CD4-positive, alpha-beta T cell treated with Interferon gamma for 1 hour (primary cell): ENCODE data around the gene OR5W2.
"Not testable (repeated sequence)": the region's sequence is repeated elsewhere in the genome, so short reads cannot be mapped to it uniquely, and the experiment has no call there.

ENCODE experiments used
- DNase-seq: peaks from one replicate; pipeline ENCODE4 v3.0.0-alpha.2; 2020

Gene OR5W2

DNA sequence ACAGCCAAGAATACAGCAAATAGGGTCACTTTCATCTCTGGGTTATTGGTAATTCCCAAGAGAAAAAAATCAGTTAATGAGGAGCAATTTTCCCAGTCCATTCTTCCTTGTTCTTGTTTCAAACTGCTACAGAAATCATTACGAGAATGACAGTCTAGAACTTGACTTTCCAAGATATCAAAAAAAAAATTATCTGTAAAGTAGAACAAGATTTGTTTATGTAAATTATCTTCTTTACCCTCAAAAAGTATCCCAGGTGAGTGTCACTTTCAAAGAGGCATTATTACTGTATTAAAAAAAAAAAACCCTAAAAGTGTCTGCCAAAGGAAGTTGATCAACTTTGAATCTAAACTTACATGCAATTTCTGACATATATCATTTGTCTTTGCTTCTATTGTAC is at the start of gene OR5W2:
OR5W2 (minus strand) TSS at position 101 of the 400 bp plus-strand sequence; CDS start at position 101, 0 bp downstream.
- DNase-seq = no peak

- no peak for DNase-seq
Measured at GRCh38 chr11:55956521-55956920, 42.1 kb upstream of the OR5W2 start.

- DNase-seq = no peak
Measured at GRCh38 chr11:55949330-55949729, 34.9 kb upstream of the OR5W2 start.

DNA sequence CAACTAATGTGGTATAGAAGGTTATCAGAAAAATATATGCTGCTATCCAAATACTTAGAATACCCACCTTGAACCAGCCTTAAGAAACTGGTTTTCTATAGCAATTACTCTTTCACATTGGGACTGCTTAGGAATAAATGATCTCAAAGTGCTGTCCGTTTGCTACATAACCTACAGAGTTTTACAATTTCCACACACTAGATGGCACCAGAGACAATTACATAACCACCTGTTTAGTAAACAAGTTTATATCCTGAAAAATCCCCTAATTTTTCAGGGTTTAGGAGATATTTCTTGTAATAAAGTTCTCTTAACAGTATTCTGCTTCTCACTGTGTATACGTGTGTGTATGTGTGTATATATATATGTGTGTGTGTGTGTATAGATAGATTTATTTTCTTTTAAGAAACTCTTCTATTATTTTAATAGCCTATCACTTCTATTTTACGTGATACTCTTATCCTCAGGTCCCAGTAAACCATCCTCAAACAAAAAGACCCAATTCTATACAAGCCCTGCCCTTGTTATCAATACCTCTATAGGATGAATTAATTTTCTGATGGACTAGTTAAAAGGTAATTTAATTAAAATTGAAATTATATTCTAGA is 28.5 kb upstream of the OR5W2 start:
- no peak for DNase-seq

DNA sequence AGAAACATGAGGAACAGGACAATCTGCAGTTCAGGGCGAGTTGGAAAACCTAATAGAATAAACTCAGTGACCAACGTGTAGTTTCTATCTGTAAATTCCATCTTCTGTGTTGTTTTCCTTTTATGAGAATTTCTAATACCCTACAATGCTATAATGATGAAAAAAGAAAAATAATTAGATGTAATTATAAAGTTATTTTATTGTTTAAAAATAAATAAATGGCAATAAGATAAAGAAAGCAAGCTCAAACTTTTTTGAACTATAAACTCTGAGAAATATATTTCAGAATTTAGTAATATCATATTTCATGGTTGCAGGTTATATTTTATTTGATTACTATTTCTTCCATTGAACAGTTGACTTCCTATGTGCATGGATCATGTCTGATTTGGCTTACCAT is 21.9 kb upstream of the OR5W2 start, which contains the start of gene OR5I1:
OR5I1 (minus strand) TSS at position 101 of the 400 bp plus-strand sequence; CDS start at position 101, 0 bp downstream.
- no peak for DNase-seq

DNA sequence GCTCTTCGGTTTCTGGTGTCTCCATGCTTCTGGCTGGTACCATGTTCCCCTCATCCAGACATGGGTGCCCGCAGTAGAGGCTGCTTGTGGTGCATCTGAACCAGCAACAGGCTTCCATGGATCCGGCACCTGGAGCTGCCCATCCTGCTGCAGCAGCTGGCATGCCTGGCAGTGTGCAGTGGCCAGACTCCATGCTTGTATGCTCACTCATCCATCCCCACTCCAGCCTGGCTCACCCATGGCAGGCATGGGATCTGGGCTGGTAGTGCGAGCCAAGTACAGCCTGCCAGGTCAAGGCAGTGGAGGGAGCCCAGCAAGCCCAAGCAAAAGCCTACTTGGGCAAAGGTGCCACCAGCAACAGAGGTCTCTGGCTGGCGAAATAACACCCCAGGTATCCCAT is 6.2 kb upstream of the OR5W2 start:
- DNase-seq = no peak

DNA sequence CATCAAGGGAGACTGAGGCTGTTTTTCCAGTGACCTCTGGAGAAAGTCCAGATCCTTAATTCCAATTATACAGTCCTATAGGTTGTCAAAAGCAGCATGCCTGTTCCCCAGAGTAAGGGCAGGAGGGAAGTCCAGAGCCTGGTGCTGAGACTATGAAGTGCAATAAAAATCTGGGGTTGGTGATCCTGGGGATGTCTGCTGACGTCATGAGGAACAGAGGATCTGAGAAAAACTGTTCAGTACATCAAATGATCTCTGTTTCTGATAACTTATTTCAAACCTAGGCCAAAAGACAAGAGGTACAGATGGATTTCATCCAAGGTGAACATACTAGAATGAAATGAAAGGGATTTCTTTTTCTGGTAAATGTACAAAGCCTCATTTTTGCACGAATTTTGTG is 12.1 kb downstream of the OR5W2 start:
- DNase-seq = no peak

DNA sequence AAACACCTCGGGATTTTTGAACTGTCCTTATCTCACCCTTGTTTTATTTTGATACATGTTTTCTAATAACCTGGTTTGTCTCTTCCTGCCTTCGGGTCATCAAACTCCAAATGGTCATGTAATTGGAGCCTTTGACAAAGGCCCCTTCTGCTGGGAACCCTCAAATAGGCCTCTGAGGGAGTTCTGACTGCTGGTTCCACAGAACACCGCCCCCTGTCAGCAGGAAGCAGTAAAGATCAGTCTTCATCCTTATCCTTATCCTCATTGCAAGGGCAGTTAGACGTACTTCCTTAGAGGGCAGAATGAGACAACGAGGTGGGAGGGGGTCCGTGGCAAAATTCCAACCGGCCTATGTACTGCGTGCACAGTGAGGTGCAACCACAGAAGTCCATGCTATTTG is 19.2 kb downstream of the OR5W2 start:
- no peak for DNase-seq

GRCh38 chr11:55885481-55885880 is 28.9 kb downstream of the OR5W2 start:
- DNase-seq = not testable (repeated sequence)

DNA sequence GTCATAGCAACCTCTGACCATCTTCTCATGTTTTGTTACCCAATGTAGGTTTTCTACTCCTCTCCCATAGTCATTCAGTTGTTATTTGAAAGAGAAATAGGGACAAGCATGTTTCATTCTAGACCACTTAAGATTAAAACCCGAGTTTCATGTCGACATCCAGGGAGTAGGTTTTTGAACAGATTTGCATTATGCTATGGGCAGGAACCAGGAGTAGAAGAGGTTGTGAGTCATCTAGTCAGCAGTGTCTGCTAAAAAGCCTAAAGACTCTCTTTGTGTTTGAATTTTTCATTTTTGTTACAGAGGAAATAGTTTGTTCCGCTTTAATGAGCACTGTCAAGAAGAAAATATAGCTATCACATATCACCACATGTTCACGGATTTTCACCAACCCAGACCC is 29.4 kb downstream of the OR5W2 start:
- not testable (repeated sequence) for DNase-seq

DNA sequence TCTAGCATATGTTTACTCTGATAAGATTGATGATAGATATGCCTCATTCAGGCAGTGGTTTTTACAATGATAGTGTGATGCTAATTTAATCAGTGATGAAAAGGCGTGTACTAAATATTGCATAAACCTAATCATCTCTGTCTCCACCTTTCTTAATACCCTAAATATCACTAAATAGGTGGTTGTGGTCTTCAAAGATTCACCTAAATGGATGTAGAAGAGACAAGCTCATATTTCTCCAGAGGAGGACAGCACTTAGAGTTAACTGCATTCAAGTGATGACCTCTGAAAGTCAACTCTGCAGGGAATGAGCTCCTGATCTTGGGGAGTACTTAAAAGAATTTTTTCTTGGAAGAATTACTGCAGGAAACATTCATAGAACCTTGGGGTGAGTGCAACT is 31.4 kb downstream of the OR5W2 start, which contains the start of gene TRIM51:
TRIM51 (plus strand) TSS at position 301 of the 400 bp plus-strand sequence. CDS start 2,132 bp downstream, outside the sequence.
- not testable (repeated sequence) for DNase-seq

DNA sequence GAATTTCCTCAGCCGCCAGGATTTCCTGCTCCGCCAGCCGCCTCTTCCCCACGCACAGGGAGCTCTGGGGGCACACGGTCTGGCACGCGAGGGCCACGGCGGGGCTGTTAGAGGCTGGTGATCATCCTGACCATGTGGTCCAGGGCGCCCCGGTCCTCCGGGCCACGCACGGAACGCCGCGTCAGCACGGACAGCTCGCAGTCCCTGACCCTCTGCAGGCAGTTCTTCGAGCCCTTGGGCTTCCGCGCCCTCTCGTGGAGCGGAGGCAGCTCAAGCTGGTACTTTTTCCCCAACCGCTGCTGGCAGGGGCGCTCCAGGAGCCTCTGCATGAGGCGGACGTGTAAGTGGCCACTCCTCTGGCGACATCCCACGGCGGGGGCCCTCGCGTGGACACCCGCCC is 41.2 kb downstream of the OR5W2 start:
- not testable (repeated sequence) for DNase-seq

DNA sequence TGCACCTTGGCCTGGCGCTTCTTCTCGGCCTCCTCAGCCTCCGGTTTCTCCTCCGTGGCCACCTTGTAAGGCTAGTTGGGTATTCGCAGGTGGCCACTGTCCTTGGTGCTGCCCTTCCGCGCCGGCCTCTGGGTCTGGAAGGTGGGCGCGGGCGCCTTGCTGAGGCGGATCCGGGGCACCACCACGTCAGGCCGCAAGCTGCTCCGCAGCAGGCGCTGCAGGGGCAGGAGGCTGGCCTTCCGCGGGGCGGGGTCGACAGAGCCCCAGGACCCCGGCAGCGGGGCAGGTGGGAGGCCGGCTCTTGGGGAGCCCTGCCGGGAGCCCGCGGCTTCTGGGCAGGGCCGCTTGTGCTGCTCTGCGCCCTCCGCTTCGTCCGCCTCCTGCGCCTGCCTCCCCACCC is 41.7 kb downstream of the OR5W2 start:
- DNase-seq = not testable (repeated sequence)

- not testable (repeated sequence) for DNase-seq
Measured at GRCh38 chr11:55867354-55867753, 47.0 kb downstream of the OR5W2 start.
